Stimulated activated CD4-positive, alpha-beta T cell treated with anti-CD3 and anti-CD28 coated beads, Interleukin-12 subunit alpha, Interleukin-12 subunit beta, amount 100 ng/mL, for 4 hours (primary cell): Measurements from ENCODE around the gene UBE2F.
"Not testable (repeated sequence)": the region's sequence is repeated elsewhere in the genome, so short reads cannot be mapped to it uniquely, and the experiment has no call there.

Source experiments
- DNase-seq: peaks from one replicate; pipeline ENCODE4 v3.0.0-alpha.2; 2020

Gene UBE2F

DNA sequence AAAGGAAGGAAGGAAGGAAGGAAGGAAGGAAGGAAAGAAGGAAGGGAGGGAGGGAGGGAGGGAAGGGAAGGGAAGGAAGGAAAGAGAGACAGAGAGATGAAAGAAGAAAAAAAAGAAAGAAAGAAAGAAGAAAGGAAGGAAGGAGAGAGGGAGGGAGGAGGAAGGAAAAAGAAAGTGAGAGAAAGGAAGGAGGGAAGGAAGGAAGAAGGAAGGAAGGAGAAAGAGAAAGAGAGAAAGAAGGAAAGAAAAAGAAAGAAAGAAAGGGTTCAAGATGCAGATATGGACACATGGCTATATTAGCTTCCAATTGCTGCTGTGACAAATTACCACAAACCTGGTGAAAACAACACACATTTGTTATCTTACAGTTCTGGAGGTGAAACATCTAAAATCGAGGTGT is 20.4 kb upstream of the UBE2F start:
- DNase-seq, result no peak

GRCh38 chr2:237951354-237951753 is 15.5 kb upstream of the UBE2F start:
- DNase-seq, result not testable (repeated sequence)

- DNase-seq, result no peak
Observed at GRCh38 chr2:237951878-237952277, 14.9 kb upstream of the UBE2F start.

- DNase-seq, result no peak
Observed at GRCh38 chr2:237952851-237953250, 14.0 kb upstream of the UBE2F start.

GRCh38 chr2:237955640-237956401 is 11.0 kb upstream of the UBE2F start:
- DNase-seq, result no peak

DNA sequence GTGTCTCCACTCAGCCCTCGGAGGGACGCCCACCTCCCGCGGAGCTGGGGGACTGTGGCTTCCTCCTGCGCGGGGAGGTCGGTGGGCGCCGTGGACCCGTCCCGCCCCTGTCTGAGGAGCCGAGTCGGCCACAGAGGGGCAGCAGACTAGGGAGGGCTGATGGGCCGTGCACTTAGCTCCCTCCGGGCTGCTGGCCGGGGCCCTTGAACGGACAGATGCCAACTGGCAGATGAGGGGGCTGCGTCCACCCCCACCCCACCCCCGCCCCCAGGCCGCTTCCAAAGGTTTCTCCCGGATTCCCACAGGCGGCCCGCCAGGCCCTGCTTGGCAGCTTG is 10.4 kb upstream of the UBE2F start:
- no peak for DNase-seq

DNA sequence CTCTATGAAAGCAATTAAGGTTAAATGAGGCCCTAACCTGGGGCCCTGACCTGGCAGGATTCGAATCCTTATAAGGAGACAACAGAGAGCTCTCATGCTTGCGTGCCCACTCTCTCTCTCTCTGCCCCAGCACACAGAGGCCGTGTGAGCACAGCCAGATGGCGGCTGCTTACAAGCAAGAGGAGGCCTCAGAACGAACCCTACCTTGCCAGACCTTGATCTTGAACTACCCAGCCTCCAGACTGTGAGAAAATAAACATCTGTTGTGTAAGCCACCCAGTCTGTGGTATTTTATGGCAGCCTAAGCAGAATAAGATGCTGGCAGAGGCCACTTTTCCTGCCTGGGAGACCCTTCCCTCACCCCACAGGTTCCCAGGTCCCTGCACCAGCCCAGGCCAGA is 5.2 kb upstream of the UBE2F start:
- DNase-seq, result no peak

DNA sequence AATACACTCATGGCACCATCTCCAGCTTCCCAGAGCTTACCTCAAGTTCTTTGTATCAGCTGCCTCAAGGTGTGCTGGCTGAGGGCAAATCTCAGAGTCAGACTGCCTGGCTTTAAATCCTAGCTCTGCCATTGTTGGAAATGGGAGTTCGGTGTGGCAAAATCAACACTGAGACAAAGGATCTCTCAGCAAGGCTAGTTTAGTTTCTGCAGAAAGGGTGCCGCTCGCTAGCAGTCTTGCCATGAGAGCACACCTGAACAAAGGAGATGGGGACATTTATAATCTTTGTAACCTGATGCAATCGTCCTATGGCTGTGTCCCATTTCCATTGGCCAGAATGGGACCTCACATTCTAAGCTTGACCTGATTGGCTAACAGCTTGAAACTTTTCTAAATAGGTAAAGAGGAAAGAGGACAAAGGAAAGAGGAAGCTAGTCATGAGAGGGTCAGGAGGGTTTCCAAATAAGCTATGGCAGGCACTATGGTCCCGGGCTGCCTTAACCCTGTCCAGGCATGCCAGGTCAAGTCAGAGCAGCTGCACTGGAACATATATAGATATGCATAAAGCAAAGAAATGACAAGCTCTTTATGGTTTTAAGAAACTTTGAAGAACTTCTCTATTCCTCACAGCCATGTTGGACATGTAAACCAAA is 4.3 kb upstream of the UBE2F start:
- no peak for DNase-seq

GRCh38 chr2:237963490-237963991 is 3.3 kb upstream of the UBE2F start:
- DNase-seq, result not testable (repeated sequence)

DNA sequence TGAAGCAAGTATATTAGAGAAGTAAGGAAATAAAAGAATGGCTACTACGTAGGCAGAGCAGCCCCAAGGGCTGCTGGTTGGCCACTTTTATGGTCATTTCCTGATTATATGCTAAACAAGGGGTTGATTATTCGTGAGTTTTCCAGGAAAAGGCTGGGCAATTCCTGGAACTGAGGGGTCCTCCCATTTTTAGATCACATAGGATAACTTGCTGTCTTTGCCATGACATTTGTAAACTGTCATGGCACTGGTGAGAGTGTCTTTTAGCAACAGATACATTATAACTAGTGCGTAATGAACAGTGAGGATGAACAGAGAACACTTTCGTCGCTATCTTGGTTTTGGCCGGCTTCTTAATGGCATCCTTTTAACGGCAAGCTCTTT is 2.6 kb upstream of the UBE2F start:
- DNase-seq, result no peak

DNA sequence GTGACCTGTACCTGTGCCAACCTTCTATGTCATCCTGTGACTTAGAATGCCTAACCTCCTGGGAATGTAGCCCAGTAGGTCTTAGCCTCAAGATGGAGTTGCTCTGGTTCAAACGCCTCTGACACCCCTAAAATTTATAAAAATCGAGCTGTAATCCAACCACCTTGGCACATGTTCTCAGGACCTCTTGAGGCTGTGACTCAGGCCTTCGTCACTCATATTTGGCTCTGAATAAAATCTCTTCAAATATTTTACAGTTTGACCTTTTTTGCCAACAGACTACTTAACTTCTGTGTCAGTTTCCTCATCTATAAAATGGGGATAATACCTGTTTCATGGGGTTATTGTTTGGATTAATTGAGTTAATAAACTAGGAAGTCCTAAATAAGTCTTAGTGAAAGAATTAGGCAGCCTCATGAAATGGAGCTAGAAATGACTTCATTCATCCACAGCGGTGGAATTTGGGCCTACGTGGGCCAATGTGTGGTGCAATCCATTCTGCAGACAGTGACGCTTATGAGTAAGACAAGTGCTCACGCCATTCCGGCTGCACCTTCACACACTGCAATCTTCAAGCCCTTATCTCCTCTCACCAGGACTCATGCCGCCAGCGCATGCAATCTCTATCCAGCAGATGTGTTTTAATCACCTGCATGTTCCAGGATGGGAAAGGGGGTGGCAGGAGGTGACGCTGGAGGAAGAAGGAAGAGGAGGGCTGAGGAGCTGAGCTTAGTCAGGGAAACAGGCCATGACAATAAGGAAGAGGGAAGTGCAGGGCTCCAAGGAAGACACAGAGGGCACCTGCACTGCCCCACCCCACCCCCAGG is 2.0 kb upstream of the UBE2F start:
- no peak for DNase-seq

- DNase-seq, result not testable (repeated sequence)
Observed at GRCh38 chr2:237965844-237966243, 970 bp upstream of the UBE2F start.

GRCh38 chr2:237966250-237966564 is 607 bp upstream of the UBE2F start:
- DNase-seq, result no peak

GRCh38 chr2:237967463-237967951 is 693 bp downstream of the UBE2F start:
- no peak for DNase-seq

DNA sequence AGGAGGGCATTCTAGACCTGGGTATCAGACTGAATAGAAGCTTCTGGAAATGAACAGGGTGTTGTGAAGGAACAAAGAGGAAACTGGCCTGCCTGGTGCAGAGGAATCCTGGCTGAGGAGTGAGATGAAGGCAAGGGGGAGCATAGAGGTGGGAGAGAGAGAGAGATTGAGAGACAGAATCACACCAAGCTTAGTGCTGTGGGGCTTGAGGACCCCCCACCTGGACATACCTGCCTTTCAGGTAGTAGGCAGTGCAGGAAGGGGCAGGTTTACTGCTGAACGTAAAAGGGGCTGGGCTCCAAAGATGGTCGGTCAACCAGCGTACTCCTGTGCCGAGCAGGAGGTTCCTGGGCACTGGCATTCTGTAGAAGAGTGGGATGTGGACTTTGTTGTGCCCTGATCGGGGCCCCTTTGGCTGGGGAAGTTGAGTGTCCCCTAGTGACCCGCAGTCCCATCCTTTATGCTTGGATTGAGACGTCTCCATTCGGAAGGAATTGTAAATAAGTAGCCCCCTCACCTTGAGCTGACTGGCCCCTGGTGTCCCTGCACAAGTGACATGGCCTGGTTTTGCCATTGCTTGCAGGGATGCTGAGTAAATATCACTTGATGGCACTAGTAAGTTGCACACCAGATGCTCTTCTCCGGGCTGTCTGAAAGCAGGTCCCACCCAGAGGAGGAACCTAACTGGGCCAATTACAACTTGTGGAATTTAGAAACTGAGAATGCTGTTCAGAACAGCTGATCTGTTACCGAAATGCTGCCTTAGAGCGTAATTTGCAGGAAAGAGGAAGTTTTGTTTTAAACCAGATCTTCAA is 1.4 kb downstream of the UBE2F start:
- no peak for DNase-seq

DNA sequence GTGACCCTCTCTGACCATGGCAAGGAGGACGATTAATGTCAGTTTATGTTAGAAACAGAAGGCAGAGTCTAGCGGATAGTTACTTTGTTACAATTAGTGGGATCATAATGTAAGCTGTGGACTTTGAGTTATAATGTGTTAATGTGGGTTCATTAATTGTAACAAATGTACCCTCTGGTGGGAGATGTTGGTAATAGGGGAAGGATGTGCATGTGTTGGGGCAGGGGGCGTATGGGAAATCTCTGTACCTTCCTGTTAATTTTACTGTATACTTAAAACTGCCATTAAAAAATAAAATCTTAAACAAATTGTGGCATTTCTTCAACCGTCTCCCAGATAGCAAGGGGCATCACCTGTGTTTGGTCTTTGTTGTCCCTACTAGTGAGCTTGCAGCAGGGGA is 4.8 kb downstream of the UBE2F start:
- no peak for DNase-seq

GRCh38 chr2:237972211-237972610 is 5.4 kb downstream of the UBE2F start:
- DNase-seq, result no peak

GRCh38 chr2:237972936-237973335 is 6.1 kb downstream of the UBE2F start:
- DNase-seq, result no peak

GRCh38 chr2:237977380-237977779 is 10.6 kb downstream of the UBE2F start:
- DNase-seq, result no peak

DNA sequence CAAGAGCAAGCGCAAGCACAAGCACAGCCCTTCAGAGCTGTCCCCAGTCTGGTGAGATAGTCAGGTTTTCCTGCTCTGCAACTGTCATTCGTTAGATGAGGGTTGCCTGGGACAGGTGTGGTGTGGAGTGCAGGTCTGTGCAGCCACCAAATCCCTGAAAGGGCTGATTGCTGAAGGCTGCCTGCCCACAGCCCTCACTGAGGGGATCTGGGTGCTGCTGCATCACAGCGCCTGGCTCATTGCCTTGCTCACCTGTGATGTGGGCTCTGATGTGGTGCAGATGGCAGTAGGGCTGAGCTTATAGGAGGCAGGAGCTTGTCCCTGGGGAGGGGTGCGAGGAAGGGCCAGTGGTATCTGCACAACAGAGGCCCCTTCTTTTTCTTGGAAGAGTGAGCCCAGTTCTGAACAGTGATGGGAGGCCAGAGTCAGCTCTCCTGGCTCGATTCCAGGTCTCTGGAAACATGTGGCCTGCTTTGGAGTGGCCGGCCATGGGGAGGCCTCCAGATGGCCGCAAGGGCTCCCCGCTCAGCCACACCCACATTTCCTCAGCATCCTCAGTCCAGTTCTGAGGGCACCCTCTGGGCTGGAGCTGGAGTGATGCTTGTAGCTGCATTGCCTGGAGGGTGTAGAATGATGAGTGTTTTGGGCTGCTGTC is 11.4 kb downstream of the UBE2F start:
- DNase-seq, result no peak

- no peak for DNase-seq
Observed at GRCh38 chr2:237979331-237979730, 12.5 kb downstream of the UBE2F start.

DNA sequence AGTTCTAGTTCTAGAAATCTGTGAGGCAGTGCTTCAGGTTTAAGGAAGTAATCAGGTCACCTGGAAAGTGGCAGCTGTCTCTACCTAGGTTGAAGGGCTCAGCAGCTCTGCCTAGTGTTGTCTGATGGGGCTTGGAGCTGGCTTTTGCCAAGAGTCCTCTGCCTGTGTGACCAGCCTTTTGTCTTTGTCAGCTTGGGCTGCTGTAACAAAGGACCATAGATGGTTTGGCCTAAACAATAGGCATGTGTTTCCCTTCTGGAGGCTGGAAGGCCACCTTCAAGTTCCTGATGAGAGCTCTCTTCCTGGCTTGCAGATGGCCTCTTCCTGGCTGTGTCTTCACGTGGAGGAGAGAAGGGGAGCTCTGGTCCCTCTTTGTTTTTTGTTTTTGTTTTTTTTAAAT is 13.3 kb downstream of the UBE2F start:
- DNase-seq, result no peak
